ENCODE data around the gene LAMC1.

The LAMC1 gene

GRCh38 chr1:183173828-183174227 lies 150.6 kb downstream of the LAMC1 start:
- Histone ChIP-seq H3K27me3 (ENCODE audit: control insufficient read depth in 5 of 5, insufficient read depth in 4 of 5, low read length in 5 of 5) (no peaks in the 10 kb centered on the region), H3K9ac (ENCODE audit: low read length in 5 of 5) (no peak overlapping the region), H3K36me3 (ENCODE audit: control insufficient read depth in 5 of 5, insufficient read depth in 5 of 5, low read length in 5 of 5) (no peaks in the 10 kb centered on the region), H3K4me3 (ENCODE audit: low read depth in 1 of 5, low read length in 5 of 5) (no peak overlapping the region), H3K4me1 (ENCODE audit: control insufficient read depth in 5 of 5, insufficient read depth in 5 of 5, low read length in 5 of 5) (peaks cover 0 to 5% (median 0%) of the 10 kb centered on the region in 5 donors), H3K9me3 (ENCODE audit: control insufficient read depth in 5 of 5, low read length in 5 of 5) (no peaks in the 10 kb centered on the region), H3K27ac (ENCODE audit: low read depth, low read length) (no peak overlapping the region)

GRCh38 chr1:183175631-183176030 lies 152.4 kb downstream of the LAMC1 start:
- Histone ChIP-seq H3K27ac (ENCODE audit: low read depth, low read length) (no peak overlapping the region), H3K9me3 (ENCODE audit: control insufficient read depth in 5 of 5, low read length in 5 of 5) (no peaks in the 10 kb centered on the region), H3K9ac (ENCODE audit: low read length in 5 of 5) (no peak overlapping the region), H3K4me1 (ENCODE audit: control insufficient read depth in 5 of 5, insufficient read depth in 5 of 5, low read length in 5 of 5) (peaks cover 0 to 15% (median 11%) of the 10 kb centered on the region in 5 donors), H3K27me3 (ENCODE audit: control insufficient read depth in 5 of 5, insufficient read depth in 4 of 5, low read length in 5 of 5) (no peaks in the 10 kb centered on the region), H3K4me3 (ENCODE audit: low read depth in 1 of 5, low read length in 5 of 5) (no peak overlapping the region), H3K36me3 (ENCODE audit: control insufficient read depth in 5 of 5, insufficient read depth in 5 of 5, low read length in 5 of 5) (no peaks in the 10 kb centered on the region)

- Histone ChIP-seq H3K4me3 (ENCODE audit: low read depth in 1 of 5, low read length in 5 of 5) (no peak overlapping the region), H3K9ac (ENCODE audit: low read length in 5 of 5) (no peak overlapping the region), H3K36me3 (ENCODE audit: control insufficient read depth in 5 of 5, insufficient read depth in 5 of 5, low read length in 5 of 5) (no peaks in the 10 kb centered on the region), H3K27ac (ENCODE audit: low read depth, low read length) (no peak overlapping the region), H3K9me3 (ENCODE audit: control insufficient read depth in 5 of 5, low read length in 5 of 5) (no peaks in the 10 kb centered on the region), H3K4me1 (ENCODE audit: control insufficient read depth in 5 of 5, insufficient read depth in 5 of 5, low read length in 5 of 5) (peaks cover 0 to 22% (median 19%) of the 10 kb centered on the region in 5 donors), H3K27me3 (ENCODE audit: control insufficient read depth in 5 of 5, insufficient read depth in 4 of 5, low read length in 5 of 5) (no peaks in the 10 kb centered on the region)
Observed at GRCh38 chr1:183178545-183178944, 155.3 kb downstream of the LAMC1 start.

GRCh38 chr1:183179033-183179432 lies 155.8 kb downstream of the LAMC1 start:
- no peak overlapping the region for H3K4me3 ChIP-seq (ENCODE audit: low read depth in 1 of 5, low read length in 5 of 5)
- H3K9ac ChIP-seq (ENCODE audit: low read length in 5 of 5) = no peak overlapping the region
- H3K9me3 ChIP-seq (ENCODE audit: control insufficient read depth in 5 of 5, low read length in 5 of 5) = no peaks in the 10 kb centered on the region
- no peaks in the 10 kb centered on the region for H3K36me3 ChIP-seq (ENCODE audit: control insufficient read depth in 5 of 5, insufficient read depth in 5 of 5, low read length in 5 of 5)
- H3K4me1 ChIP-seq (ENCODE audit: control insufficient read depth in 5 of 5, insufficient read depth in 5 of 5, low read length in 5 of 5) = peaks cover 0 to 22% (median 19%) of the 10 kb centered on the region in 5 donors
- peak overlapping the region; percentile 97 for H3K27ac ChIP-seq (ENCODE audit: low read depth, low read length)
- no peaks in the 10 kb centered on the region for H3K27me3 ChIP-seq (ENCODE audit: control insufficient read depth in 5 of 5, insufficient read depth in 4 of 5, low read length in 5 of 5)

- H3K4me3 ChIP-seq (ENCODE audit: low read depth in 1 of 5, low read length in 5 of 5) = no peak overlapping the region
- H3K36me3 ChIP-seq (ENCODE audit: control insufficient read depth in 5 of 5, insufficient read depth in 5 of 5, low read length in 5 of 5) = no peaks in the 10 kb centered on the region
- H3K9ac ChIP-seq (ENCODE audit: low read length in 5 of 5) = peak overlapping the region in 1 of 5 donors; percentile 34
- H3K27ac ChIP-seq (ENCODE audit: low read depth, low read length) = peak overlapping the region; percentile 97
- H3K27me3 ChIP-seq (ENCODE audit: control insufficient read depth in 5 of 5, insufficient read depth in 4 of 5, low read length in 5 of 5) = no peaks in the 10 kb centered on the region
- no peaks in the 10 kb centered on the region for H3K9me3 ChIP-seq (ENCODE audit: control insufficient read depth in 5 of 5, low read length in 5 of 5)
- H3K4me1 ChIP-seq (ENCODE audit: control insufficient read depth in 5 of 5, insufficient read depth in 5 of 5, low read length in 5 of 5) = peaks cover 0 to 22% (median 19%) of the 10 kb centered on the region in 5 donors
Observed at GRCh38 chr1:183180218-183180617, 157.0 kb downstream of the LAMC1 start.

- Histone ChIP-seq H3K9me3 (ENCODE audit: control insufficient read depth in 5 of 5, low read length in 5 of 5) (no peaks in the 10 kb centered on the region), H3K9ac (ENCODE audit: low read length in 5 of 5) (peak overlapping the region in 1 of 5 donors; percentile 51), H3K4me1 (ENCODE audit: control insufficient read depth in 5 of 5, insufficient read depth in 5 of 5, low read length in 5 of 5) (peaks cover 0 to 22% (median 19%) of the 10 kb centered on the region in 5 donors), H3K4me3 (ENCODE audit: low read depth in 1 of 5, low read length in 5 of 5) (no peak overlapping the region), H3K36me3 (ENCODE audit: control insufficient read depth in 5 of 5, insufficient read depth in 5 of 5, low read length in 5 of 5) (no peaks in the 10 kb centered on the region), H3K27me3 (ENCODE audit: control insufficient read depth in 5 of 5, insufficient read depth in 4 of 5, low read length in 5 of 5) (no peaks in the 10 kb centered on the region), H3K27ac (ENCODE audit: low read depth, low read length) (peak overlapping the region; percentile 97)
Observed at GRCh38 chr1:183180634-183181056, 157.4 kb downstream of the LAMC1 start.

- H3K9ac ChIP-seq (ENCODE audit: low read length in 5 of 5) = no peak within 1 kb of the TSS
Observed at GRCh38 chr1:183185941-183186490, 162.8 kb downstream of the LAMC1 start, which contains the start of gene LAMC2. Gene LAMC2 (plus strand): TSS chr1:183186264. CDS start chr1:183186353, 89 bp downstream.

GRCh38 chr1:183186841-183187240 lies 163.6 kb downstream of the LAMC1 start:
- Histone ChIP-seq H3K9me3 (ENCODE audit: control insufficient read depth in 5 of 5, low read length in 5 of 5) (no peaks in the 10 kb centered on the region), H3K4me1 (ENCODE audit: control insufficient read depth in 5 of 5, insufficient read depth in 5 of 5, low read length in 5 of 5) (peaks cover 0 to 2% (median 0%) of the 10 kb centered on the region in 5 donors), H3K27me3 (ENCODE audit: control insufficient read depth in 5 of 5, insufficient read depth in 4 of 5, low read length in 5 of 5) (no peaks in the 10 kb centered on the region), H3K4me3 (ENCODE audit: low read depth in 1 of 5, low read length in 5 of 5) (no peak overlapping the region), H3K27ac (ENCODE audit: low read depth, low read length) (no peak overlapping the region), H3K9ac (ENCODE audit: low read length in 5 of 5) (no peak overlapping the region), H3K36me3 (ENCODE audit: control insufficient read depth in 5 of 5, insufficient read depth in 5 of 5, low read length in 5 of 5) (no peaks in the 10 kb centered on the region)

More at GRCh38 chr1:183185941-183186490, 162.8 kb downstream of the LAMC1 start, which contains the start of gene LAMC2:
- peaks cover 0 to 7% (median 4%) of the 10 kb centered on the region in 5 donors for H3K4me1 ChIP-seq (ENCODE audit: control insufficient read depth in 5 of 5, insufficient read depth in 5 of 5, low read length in 5 of 5)
- H3K36me3 ChIP-seq (ENCODE audit: control insufficient read depth in 5 of 5, insufficient read depth in 5 of 5, low read length in 5 of 5) = no peaks in the 10 kb centered on the region
- no peak within 1 kb of the TSS for H3K27ac ChIP-seq (ENCODE audit: low read depth, low read length)
- H3K4me3 ChIP-seq (ENCODE audit: low read depth in 1 of 5, low read length in 5 of 5) = no peak within 1 kb of the TSS
- H3K9me3 ChIP-seq (ENCODE audit: control insufficient read depth in 5 of 5, low read length in 5 of 5) = no peaks in the 10 kb centered on the region
- H3K27me3 ChIP-seq (ENCODE audit: control insufficient read depth in 5 of 5, insufficient read depth in 4 of 5, low read length in 5 of 5) = no peaks in the 10 kb centered on the region

GRCh38 chr1:183188240-183188639 lies 165.0 kb downstream of the LAMC1 start:
- Histone ChIP-seq H3K27ac (ENCODE audit: low read depth, low read length) (no peak overlapping the region), H3K9me3 (ENCODE audit: control insufficient read depth in 5 of 5, low read length in 5 of 5) (no peaks in the 10 kb centered on the region), H3K4me3 (ENCODE audit: low read depth in 1 of 5, low read length in 5 of 5) (no peak overlapping the region), H3K27me3 (ENCODE audit: control insufficient read depth in 5 of 5, insufficient read depth in 4 of 5, low read length in 5 of 5) (no peaks in the 10 kb centered on the region), H3K4me1 (ENCODE audit: control insufficient read depth in 5 of 5, insufficient read depth in 5 of 5, low read length in 5 of 5) (peaks cover 0 to 2% (median 0%) of the 10 kb centered on the region in 5 donors), H3K9ac (ENCODE audit: low read length in 5 of 5) (no peak overlapping the region), H3K36me3 (ENCODE audit: control insufficient read depth in 5 of 5, insufficient read depth in 5 of 5, low read length in 5 of 5) (no peaks in the 10 kb centered on the region)

- Histone ChIP-seq H3K27ac (ENCODE audit: low read depth, low read length) (no peak overlapping the region), H3K9me3 (ENCODE audit: control insufficient read depth in 5 of 5, low read length in 5 of 5) (no peaks in the 10 kb centered on the region), H3K9ac (ENCODE audit: low read length in 5 of 5) (no peak overlapping the region), H3K36me3 (ENCODE audit: control insufficient read depth in 5 of 5, insufficient read depth in 5 of 5, low read length in 5 of 5) (no peaks in the 10 kb centered on the region), H3K4me3 (ENCODE audit: low read depth in 1 of 5, low read length in 5 of 5) (no peak overlapping the region), H3K4me1 (ENCODE audit: control insufficient read depth in 5 of 5, insufficient read depth in 5 of 5, low read length in 5 of 5) (no peaks in the 10 kb centered on the region), H3K27me3 (ENCODE audit: control insufficient read depth in 5 of 5, insufficient read depth in 4 of 5, low read length in 5 of 5) (no peaks in the 10 kb centered on the region)
Observed at GRCh38 chr1:183191833-183192232, 168.6 kb downstream of the LAMC1 start.
